NK-92 (cell line): ENCODE results near the gene L3MBTL4.
"Not testable (repeated sequence)": the region's sequence is repeated elsewhere in the genome, so short reads cannot be mapped to it uniquely, and the experiment has no call there.

Experiments used
- DNase-seq: peaks from one replicate; lab custom pipeline; 2025; ENCODE audit not compliant: unreplicated experiment; lab: John Stamatoyannopoulos, UW

The L3MBTL4 gene

DNA sequence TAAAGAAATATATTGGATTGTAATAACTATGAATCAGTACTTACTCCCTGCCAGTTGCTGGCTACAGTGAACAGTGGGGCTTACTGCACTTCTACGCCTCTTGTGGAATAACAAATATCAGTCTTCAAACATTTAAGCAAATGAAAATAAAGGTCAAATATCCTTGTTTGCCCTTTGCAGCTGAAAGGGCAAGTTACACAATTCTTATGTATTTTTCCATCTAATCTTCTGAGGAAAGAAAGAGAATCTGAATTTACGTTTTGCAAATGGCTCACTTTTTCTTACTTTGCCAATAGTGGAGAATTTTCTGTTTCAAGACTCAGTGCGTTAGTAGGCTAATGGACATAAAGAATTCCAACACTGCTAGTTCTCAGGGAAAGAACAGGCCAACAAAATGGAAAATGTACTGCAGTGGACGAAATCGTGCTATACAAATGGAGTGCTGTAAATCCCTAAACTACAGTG, 362.2 kb downstream of the L3MBTL4 start:
- DNase-seq = no peak

DNA sequence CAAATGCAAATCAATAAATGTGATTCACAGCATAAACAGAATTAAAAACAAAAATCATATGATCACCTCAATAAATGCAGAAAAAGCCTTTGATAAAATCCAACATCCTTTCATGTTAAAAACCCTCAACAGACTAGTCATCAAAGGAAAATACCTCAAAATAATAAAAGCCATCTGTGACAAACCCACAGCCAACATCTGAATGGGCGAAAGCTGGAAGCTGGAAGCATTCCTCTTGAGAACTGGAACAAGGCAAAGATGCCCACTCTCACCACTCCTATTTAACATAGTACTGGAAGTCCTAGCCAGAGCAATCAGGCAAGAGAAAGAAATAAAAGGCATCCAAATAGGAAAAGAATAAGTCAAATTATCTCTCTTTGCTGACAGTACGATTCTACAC, 367.1 kb downstream of the L3MBTL4 start:
- not testable (repeated sequence) for DNase-seq

DNA sequence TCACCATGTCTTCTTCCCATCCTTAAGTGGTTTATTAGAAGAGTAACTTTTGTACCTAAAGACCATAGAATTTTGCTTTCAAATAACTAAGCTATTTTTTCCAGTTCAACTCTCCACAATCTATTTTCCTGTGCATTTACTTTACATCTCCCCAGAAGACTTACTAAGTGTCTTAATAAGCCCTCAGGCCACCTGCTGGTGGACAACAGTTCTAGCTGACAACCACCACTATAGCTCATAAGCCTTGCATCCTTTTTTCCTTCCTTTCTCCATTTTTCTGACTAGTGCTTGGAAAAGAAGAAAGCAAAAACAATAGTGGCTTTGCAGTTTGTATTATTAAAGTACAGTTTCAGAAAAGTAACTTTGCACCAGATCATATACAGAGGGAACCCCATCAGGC, 369.9 kb downstream of the L3MBTL4 start:
- no peak for DNase-seq

GRCh38 chr18:6044319-6044718, 370.4 kb downstream of the L3MBTL4 start:
- DNase-seq = no peak

DNA sequence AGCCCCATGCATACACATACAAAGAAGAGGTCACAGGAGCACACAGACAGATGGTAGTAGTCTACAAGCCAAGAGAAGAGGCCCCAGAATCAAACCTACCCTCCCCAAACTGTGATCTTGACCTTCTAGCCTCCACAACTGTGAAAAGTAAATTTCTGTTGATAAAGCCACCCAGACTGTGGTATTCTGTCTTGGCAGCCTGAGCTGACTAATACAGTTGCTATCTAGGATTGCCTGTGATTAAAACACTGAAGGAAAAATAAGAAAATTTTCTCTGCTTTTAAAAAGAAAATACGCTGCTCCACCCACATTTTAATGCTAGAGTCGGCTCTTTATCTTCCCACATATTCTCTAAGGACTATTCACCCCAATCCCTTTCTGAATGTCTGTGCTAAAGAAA, 375.7 kb downstream of the L3MBTL4 start:
- no peak for DNase-seq

GRCh38 chr18:6031442-6031841, 383.3 kb downstream of the L3MBTL4 start:
- DNase-seq = no peak

DNA sequence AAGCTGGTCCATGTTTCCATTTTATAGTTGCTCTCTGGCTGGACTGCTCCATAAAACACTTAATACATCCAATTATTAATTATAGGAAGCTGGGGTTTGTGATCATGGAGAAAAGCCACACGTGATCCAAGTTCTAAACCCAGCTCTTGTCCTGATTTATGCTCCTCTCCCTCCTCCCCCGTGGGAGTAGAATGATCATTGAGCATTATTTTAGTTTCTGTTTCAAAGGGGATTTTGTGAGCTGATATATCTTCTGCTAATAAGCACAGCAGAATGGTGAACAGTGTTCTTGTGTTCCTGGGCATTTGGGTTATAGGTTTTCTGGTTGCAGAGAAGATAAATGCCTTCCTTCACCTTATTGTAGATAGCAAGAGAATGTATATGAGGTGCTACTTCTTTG, 383.7 kb downstream of the L3MBTL4 start:
- no peak for DNase-seq

DNA sequence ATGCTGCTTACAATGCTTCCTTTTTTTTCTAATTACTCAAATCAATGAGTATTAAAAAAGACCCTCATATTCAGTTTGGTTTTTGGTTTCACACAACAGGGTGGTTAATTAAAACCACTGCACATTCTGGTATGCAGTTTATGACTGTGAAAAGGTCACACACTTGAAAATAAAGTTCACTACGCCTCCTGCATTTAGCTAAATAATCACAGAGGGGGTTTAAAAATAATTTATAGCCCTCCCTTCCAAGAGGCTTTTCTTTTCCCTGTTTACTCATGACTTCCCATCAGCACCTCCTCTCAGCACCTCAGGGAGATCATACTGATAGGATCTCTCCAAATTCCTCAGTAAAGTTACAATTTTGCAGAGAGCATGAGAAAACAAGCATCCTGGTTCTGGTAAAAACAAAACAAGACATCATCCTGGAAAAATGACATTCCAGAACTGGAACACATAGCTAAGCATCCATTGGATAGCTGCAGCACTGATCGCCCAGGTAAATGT, 389.9 kb downstream of the L3MBTL4 start:
- DNase-seq = no peak

- DNase-seq = no peak
Measured at GRCh38 chr18:6023551-6023950, 391.2 kb downstream of the L3MBTL4 start.

DNA sequence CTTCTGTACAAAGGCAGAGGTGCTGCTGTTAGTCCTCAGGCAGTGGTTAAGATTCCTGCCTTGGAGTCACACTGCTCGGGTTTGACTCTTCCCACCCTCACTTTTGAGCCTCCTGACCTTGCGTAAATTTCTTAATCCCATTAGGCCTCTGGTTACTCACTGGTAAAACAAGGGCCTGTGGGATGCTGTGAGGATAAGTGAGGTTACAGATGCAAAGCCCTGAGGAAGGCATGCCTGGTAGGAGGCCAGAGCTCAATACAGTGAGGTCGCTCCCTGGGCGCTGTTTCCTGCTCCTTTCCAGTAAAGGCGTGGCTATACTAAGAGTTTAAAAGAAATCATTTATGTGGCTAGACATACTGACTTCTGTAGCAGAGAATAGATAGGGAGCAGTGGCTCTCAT, 391.9 kb downstream of the L3MBTL4 start:
- DNase-seq = no peak

- no peak for DNase-seq
Measured at GRCh38 chr18:6022074-6022444, 392.7 kb downstream of the L3MBTL4 start.

DNA sequence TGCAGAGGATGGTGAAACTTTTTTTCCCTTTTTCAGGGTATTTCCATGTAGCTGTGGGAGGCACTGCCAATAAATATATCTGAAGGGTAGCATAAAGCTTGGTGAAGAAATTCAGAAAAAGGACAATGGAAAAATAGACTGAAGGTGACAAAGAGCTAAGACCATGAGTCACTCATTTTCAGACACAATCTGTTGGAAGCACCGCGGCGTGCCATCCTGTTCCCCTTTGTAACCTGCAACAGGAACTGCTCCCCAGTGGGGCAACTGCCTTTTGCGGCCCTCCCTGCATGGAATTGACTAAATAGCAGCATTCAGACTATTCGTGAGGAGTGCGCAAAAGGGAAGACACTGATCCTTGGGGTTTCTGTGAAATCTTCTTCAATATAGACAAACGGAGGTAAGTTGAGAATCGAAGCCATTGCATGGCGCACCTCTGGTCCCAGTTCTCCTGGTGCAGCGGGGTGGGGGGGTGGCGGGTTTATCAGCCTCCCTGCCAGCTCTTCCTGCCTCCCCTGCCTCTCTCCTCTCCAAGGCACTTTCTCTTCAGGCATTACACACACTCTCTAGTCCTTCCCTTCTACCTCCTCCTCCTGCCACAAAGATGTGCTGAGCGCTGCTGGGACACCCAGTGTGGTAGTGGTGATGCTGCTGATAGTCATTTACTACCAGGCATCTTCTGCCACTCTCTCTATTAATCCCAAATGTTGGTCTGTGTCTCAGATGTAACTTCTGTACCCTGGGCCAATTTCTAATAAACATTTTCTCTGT, 393.2 kb downstream of the L3MBTL4 start:
- no peak for DNase-seq

DNA sequence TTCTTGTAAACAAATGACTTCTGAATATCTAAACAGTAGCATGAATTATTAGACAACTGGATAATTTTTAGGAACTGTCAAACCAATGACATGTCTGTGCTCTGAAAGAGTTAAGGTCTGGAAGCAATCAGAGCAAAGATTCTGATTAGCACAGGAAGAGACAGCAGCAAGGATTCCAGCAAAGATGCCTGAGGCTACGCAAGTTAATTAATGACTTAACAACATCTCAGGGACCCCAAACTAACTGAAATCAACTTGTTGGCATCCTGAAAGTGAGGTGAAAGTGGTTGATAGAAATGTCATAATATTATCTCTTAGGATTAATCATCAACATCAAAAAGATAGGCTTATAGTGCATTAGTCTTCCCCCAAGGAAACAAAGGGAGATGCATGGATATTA, 396.0 kb downstream of the L3MBTL4 start:
- no peak for DNase-seq

DNA sequence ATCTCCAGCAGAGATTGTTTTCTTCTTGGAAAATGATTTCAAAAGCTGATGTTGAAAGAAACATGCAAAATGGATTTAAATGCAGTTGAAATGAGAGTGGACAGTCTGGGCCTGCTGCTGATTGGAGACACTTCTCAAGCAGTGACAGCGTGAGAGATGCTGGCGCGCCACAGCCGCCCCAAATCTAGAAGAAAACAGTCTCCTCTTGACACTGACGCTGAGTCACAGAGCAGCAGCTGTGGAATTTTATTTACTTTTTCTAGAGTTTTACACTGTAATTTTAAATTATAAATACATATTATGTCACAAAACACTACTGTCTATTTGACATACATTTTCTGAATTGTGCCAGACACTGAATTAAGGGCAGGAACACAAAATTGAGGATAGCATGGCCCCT, 397.5 kb downstream of the L3MBTL4 start:
- no peak for DNase-seq

DNA sequence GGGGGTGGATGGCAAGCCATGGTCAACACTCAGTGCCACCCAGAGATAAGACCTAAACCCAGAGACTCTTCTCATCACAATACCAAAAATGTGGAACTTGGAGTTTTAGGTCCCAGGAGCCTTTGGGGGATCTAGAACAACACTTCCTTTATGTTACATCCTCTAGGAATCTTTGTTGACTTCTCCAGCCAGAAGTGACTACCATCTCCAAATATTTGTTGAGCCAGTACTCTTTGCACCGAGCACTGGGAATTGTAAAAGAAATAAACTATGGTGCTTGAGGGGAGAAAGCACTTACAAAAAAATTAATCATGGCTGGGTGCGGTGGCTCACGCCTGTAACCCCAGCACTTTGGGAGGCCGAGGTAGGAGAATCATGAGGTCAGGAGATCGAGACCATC, 399.3 kb downstream of the L3MBTL4 start:
- no peak for DNase-seq

- DNase-seq = no peak
Measured at GRCh38 chr18:6013171-6013810, 401.4 kb downstream of the L3MBTL4 start.

- no peak for DNase-seq
Measured at GRCh38 chr18:6010921-6011320, 403.8 kb downstream of the L3MBTL4 start.

- DNase-seq = no peak
Measured at GRCh38 chr18:6010284-6010683, 404.4 kb downstream of the L3MBTL4 start.

DNA sequence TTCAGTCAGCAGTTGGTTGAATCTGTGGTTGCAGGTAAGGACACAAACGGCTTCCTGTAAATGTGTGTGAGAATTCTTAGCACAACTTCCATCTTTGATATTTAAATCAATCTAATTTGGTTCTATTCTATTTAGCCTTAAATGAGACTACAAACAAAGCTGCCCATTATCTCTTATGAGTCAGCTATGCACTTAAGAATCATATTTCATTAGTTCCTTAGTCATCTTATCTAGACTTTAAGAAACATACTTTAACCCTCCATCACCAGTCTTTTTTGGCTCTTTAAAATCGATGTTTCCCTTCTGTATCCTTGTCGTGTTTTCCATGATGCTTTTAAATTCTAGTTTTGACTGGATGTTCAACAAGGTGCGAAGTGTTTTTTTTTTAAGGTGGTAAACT, 405.0 kb downstream of the L3MBTL4 start:
- no peak for DNase-seq

GRCh38 chr18:6004683-6005082, 410.0 kb downstream of the L3MBTL4 start:
- DNase-seq = no peak

GRCh38 chr18:6004119-6004518, 410.6 kb downstream of the L3MBTL4 start:
- DNase-seq = no peak

DNA sequence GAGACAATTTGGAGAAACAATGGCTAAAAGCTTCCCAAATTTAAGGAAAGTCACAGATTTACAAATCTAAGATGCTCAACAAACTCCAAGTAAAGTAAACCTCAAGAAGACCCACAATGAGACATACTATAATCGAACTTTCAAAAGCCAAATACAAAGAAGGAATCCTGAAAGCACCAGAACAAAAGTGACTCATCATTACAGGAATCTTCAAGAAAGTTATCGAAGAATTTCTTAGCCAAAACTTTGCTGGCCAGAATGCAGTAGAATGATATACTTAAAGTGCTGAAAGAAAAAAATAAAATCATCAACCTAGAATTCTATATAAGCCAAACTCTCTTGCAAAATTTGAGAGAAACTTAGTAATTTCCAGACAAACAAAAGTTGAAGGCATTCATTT, 412.8 kb downstream of the L3MBTL4 start:
- DNase-seq = no peak

DNA sequence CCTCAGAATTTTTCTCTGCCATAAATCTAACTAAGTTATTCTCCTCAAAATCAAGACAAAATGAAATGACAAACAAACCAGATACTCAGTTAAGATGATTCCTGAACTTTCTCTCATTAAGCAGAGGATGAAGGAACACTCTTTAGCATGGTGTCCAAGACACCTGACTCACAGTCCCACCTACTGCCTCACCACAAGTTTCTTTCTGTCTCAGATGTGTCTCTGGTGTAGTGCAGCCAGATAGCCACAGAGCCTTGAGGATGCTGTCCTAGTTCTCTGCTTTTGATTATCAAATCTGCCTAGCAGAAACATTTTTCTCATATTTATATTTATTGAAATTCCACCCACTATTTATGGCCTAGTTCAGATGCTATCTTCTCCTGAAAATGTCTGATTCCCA, 415.8 kb downstream of the L3MBTL4 start:
- DNase-seq = no peak
